Measurements from ENCODE around the gene VPS37C. TPM values are rescaled to one million over a fixed set of nuclear protein-coding genes. Genes with fewer than 3 reads are reported as not detected.
A peak's percentile ranks its signal among the peaks of the same experiment; 100 is the strongest.

Gene VPS37C
- total RNA-seq, 2 donors from 2014 or later = 25.4 to 27.3 TPM

- ATAC-seq = peak; percentile 0
- intact Hi-C loops (cut with DNase I, micrococcal nuclease) = no loop called here
- DNase-seq = no peak
Observed at GRCh38 chr11:61160487-61161189, 588 bp downstream of the VPS37C start.

DNA sequence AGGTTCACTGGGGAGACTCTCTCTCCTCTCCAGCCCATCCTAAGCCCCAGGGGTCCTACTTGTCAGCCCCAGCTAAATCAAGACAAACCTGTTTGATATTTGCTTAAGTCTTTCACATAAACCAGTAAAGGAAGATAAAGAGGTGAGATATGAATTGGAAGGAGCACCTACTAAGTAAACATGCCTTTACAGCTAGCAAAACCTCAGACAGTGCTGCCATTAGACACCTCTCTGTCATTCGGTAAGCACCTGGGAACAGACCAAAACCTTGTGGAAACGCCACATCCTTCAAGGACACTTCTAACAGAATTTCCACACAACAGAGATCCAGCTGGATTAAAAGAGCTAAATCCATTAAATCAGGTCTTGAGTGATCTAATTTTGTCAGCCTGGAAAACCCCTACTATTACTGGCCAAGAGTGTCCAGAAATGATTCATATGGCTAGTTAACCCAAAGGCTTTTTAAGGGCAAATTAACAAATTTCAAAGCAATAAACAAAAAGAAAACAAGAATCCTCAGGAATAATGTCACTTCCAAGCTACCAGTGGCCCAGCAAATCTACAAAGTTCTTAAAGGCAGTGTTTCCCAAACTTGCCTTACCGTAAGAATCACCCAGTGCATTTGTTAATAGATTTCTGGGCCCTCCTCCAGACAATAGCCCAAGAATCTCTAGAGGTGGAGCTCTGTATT lies 2.4 kb downstream of the VPS37C start:
- ATAC-seq = peak; percentile 47
- no peak for DNase-seq
- intact Hi-C loops (cut with DNase I, micrococcal nuclease) = no loop called here

DNA sequence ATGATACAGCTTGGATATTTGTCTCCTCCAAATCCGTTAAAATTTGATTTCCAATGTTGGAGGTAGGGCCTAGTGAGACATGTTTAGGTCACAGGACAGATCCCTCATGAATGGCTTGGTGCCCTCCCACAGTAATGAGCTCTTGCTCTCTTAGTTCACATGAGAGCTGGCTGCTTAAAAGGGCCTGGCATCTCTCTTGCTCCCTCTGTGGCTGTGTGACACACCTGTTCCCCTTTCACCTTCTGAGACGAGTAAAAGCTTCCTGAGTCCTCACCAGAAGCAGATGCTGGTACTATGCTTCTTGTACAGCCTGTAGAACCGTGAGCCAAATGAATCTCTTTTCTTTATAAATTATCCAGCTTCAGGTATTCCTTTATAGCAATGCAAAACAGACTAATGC lies 3.5 kb downstream of the VPS37C start:
- ATAC-seq (peak; percentile 9), DNase-seq (no peak)
- intact Hi-C loops (cut with DNase I, micrococcal nuclease) = no loop called here

- intact Hi-C loops (cut with DNase I, micrococcal nuclease) = no loop called here
- DNase-seq (no peak), ATAC-seq (peak; percentile 29)
Observed at GRCh38 chr11:61155741-61156140, 5.5 kb downstream of the VPS37C start.

- DNase-seq (no peak), ATAC-seq (no peak)
- intact Hi-C loops (cut with DNase I, micrococcal nuclease) = no loop called here
Observed at GRCh38 chr11:61155312-61155711, 5.9 kb downstream of the VPS37C start.

- DNase-seq (no peak), ATAC-seq (no peak)
- intact Hi-C loops (cut with DNase I, micrococcal nuclease) = no loop called here
Observed at GRCh38 chr11:61154528-61154927, 6.7 kb downstream of the VPS37C start.

GRCh38 chr11:61153593-61154095 lies 7.6 kb downstream of the VPS37C start:
- DNase-seq = no peak
- ATAC-seq = no peak
- intact Hi-C loops (cut with DNase I, micrococcal nuclease) = no loop called here

DNA sequence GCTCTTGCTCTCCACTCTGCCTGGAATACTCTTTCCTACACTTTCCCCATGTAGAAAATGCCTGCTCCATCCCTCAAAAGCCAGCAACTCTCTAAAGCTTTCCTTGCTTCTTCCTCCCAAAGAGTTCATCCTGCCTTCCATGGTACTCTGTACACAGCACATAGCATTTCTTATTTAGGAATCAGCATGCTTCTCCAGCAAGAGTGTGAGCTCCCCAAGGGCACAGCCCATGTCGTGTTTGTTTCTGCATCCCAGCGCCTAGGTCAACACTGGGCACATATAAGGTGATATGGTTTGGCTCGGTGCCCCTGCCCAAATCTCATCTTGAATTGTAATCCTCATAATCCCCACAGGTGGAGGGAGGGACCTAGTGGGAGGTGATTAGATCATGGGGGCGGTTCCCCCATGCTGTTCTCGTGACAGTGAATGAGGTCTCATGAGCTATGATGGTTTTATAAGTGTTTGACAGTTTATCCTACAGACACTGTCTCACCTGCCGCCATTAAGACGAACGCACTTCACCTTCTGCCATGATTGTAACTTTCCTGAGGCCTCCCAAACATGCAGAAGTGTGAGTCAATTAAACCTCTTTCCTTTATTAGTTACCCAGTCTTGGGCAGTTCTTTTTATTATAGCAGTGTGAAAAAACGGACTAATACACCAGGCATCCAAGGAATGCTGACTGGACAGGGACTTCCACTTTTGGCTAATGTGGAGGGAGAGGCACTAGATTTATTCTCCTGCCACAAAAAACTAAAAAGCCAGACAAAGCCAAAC lies 8.2 kb downstream of the VPS37C start:
- DNase-seq = no peak
- intact Hi-C loops (cut with DNase I, micrococcal nuclease) = no loop called here
- no peak for ATAC-seq

GRCh38 chr11:61151545-61152252 lies 9.5 kb downstream of the VPS37C start:
- intact Hi-C loops (cut with DNase I, micrococcal nuclease) = no loop called here
- DNase-seq (no peak), ATAC-seq (peak; percentile 55)

DNA sequence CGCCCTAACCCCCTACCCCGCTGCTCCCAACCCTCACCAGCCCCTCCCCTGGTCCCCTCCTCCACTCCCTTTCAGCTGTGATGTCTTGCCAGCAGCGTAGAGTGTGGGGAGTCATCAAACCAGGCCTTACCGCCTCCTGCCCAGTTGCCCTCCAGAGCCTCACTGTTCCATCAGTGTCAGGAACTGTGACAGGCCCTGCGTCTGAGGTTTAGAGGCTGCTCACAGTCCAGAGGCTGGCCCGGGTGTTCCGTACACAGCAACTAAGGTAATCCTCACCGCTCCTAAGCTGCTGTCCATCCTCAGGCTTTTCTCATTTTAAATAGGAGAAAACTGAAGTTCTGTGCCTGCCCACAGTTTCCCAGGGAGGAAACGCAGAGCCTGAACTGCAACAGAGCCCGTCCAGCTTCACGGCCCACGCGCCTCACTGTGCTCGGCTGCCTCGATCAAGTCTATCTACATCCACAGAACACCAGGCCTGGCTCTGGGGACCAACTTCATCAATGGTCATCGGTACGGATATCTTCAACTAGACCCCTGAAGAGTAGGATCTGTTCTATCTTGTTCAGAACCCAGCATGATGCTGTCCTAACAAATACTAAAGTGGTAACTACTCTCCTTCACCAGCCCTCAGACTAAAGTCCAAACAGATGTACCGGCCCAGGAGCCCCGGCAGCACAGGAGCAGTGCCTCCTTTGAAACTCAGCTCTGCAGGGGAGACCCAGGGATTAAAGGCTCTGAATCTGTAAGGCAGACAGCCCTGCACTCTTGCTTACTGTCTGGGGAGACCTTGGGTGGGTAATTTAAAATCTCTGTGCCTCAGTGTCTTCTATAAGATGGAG lies 10.3 kb downstream of the VPS37C start:
- peak; percentile 19 for ATAC-seq
- intact Hi-C loops (cut with DNase I, micrococcal nuclease) = no loop called here
- no peak for DNase-seq

DNA sequence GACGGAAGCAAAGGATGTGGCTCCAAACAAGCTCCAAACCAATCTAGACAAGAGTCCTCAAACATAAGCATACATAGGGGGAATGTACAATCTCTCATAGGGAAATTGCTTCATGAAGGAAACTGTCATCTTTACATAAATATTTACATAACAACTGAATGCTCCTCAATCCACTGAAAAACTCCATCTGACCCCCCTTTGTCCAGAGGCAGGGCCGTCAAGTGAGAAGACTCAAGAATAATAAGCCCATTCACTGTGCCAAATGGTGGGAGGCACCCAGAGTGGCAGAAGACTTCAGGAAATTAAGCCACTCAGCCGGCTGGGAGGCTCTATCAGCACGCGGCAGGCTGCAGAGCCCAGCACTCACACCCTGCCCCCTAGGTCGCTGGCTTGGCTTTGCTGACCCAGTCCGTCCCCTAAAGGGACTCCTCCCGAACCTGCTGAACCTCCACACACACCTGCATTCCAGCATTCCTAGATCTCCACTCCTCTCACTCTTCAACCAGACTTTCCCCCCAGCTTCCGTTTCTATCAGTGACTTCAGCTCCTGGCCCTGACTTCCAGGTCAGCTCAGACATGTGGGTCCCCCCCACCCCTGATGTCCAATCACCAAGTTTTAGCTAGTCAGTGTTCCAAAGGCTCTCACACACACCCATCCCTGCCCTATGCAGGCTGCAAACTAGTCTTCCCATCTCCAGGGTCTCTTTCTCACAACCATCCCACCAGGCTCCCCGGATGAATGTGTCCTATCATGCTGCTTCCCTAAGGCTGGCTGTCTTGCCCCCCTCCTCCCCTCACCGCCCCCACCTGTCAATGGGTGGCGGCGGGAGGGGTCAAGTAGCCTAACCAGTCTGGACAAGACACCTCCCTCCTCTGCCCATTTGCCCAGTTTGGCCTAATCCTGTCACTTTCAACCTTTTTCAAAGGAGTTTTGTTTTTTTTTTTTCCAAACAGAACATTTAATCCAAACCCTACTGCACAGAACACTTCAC lies 11.3 kb downstream of the VPS37C start:
- DNase-seq (no peak), ATAC-seq (peak; percentile 62)
- intact Hi-C loops (cut with DNase I, micrococcal nuclease) = no loop called here

DNA sequence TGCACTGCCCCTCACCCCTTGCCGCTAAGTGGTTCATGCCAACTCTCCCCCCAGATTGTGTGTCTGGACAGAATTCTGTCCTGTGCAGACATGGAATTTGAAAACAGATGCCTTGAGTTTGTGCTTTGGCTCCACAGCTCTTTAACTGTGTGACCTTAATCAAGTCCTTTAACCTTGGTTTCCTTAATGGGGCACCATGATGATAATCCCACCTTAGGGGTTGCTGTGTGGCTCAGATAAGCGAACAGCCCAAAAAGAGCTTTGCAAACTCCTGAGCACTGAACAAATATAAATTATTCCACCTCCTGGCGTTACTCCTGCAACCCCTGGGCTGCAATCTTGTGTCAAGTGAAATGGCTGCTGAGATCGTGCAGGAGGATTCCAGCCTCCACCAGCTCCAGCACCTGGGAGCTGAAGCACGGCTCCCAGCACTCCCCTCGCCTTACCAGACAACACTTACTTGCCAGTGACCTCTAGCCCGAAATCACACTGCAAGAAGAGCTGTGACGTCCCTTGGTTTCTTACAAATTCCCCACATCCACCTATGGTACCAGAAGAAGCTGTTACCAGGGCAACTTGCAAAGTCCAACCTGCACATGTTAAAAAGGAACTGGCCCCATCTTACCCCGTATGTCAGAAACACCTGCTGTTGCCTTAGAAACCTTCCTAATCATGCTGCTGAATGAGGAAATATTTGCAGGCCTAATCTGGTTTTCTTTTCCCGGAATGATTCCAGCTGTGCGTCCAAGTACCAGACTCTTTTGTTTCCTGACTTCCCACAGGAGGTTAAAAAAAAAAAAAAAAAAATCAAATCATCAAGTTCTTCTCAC lies 13.2 kb downstream of the VPS37C start:
- no peak for DNase-seq
- intact Hi-C loops (cut with DNase I, micrococcal nuclease) = no loop called here
- ATAC-seq = no peak

DNA sequence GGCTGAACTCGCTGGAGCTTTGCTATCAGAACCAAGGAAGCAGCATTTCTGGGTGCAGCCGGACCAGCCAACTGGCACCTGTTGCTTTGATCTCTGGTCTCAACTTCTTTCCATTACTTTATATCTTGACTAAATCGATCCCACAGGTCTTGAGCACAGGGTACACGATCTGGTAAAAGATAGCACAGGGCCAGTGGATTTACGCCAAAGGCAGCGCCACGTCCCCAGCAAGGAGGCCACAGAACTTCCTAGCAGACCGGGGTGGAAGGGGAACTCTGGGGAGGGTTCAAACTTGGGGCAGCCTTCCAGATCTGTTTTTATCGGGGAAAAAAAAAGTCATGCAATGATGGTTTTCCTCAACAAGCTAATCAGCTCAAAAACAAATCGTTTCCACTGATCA lies 14.0 kb downstream of the VPS37C start:
- intact Hi-C loops (cut with DNase I, micrococcal nuclease) = no loop called here
- no peak for DNase-seq
- ATAC-seq = no peak

- intact Hi-C loops (cut with DNase I, micrococcal nuclease) = no loop called here
- DNase-seq (no peak), ATAC-seq (no peak)
Observed at GRCh38 chr11:61146416-61146815, 14.8 kb downstream of the VPS37C start.

DNA sequence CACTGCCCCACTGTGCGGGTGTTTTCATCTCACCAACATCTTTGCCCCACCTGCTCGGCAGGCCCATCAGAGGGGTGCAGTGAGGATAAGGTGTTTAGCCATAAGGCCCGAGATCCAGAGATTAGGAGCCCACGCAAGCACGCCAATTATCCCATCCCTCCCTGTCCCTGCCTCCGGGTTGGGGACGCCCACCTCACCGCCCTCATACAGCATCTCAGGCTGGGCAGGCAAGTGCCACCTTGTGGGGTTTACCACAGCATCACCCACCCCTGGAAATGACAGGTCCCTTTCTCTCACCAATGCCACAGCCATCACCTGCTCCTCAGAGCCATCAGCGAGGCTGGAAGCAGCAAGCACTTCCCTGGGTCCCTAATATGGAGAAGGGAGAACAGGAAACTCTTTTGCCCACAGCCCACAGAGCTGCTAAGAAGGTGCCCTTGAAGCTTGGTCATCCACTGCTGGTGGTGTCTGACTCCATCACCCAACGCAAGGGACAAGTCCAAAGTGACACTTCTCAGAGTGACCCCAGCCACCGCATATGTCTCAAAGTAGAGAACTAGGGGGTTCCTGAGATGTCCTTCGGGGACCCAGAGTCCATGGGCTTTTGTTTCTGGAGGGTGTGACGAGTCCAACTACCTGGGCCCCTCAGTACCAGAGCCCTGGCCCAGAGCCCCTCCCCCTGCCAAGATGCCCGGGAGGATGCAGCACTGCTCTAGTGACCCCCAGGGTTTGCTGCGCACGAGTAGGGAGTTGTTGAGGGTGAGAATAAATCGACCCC lies 15.8 kb downstream of the VPS37C start:
- intact Hi-C loops (cut with DNase I, micrococcal nuclease) = no loop called here
- DNase-seq (no peak), ATAC-seq (no peak)
